Fibroblast of the aortic adventitia (primary cell): ENCODE data around the gene ADGRD1. TPM values are rescaled to one million over a fixed set of nuclear protein-coding genes. Genes with fewer than 3 reads are reported as not detected.

Experiments
- DNase-seq: peaks from one replicate; pipeline ENCODE4 v3.0.0-alpha.2; 2010; ENCODE audit warnings: low read depth
- H3K4me3 ChIP-seq: 2 replicates; pipeline ENCODE4 v1.5.1; 2011; ENCODE audit warnings: low read depth, mild to moderate bottlenecking, control low read depth, low read length, moderate library complexity
- total RNA-seq: library from RNA; depleted of rRNA; stranded (reverse); fragments of >200 nt; gene quantifications from 2 replicates; pipeline ENCODE4 v1.2.3, GENCODE V29; 2012; ENCODE audit warnings: low replicate concordance
- TF ChIP-seq, protein P1 (sequence below): IDR thresholded peaks from 2 replicates; pipeline ENCODE4 v1.5.1; 2011; ENCODE audit warnings: mild to moderate bottlenecking, low read length, control low read depth, inconsistent platforms; ENCODE audit not compliant: insufficient read depth

The ADGRD1 gene
- total RNA-seq, 1 donor = 1.2 TPM

DNA sequence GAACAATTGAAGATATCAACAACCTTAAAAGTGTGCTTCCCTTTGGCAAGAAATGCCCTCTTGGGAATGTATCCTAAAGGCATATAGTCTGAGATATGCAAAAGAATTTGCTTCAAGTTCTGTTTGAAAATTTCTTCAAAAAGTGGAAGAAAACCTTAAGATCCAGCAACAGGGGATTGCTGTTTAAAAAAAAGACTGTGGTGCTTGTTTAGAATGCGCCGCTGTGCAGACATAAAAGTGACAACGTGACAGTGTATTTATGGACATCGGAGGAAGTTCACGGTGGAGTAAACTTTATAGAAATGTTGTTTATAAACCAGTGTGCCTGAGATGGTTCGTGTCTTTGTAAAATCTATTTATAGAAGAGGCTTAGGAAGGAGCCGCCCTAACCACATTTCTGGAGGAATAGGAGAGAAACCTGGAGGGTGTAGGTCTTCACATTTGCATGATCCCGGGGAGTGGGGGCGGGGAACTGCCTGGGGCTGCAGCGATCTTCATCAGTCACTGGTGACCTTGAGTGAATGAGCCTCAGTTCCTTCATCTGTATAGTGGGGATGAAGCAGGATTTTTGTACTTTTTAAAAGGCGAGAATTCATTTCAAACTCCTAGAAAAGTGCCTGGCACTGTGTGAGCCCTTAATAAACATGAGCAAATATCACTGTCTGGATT is 27.5 kb downstream of the ADGRD1 start:
- H3K4me3 ChIP-seq = no peak overlapping the region
- DNase-seq = no peak
- TF ChIP-seq, protein P1, sequence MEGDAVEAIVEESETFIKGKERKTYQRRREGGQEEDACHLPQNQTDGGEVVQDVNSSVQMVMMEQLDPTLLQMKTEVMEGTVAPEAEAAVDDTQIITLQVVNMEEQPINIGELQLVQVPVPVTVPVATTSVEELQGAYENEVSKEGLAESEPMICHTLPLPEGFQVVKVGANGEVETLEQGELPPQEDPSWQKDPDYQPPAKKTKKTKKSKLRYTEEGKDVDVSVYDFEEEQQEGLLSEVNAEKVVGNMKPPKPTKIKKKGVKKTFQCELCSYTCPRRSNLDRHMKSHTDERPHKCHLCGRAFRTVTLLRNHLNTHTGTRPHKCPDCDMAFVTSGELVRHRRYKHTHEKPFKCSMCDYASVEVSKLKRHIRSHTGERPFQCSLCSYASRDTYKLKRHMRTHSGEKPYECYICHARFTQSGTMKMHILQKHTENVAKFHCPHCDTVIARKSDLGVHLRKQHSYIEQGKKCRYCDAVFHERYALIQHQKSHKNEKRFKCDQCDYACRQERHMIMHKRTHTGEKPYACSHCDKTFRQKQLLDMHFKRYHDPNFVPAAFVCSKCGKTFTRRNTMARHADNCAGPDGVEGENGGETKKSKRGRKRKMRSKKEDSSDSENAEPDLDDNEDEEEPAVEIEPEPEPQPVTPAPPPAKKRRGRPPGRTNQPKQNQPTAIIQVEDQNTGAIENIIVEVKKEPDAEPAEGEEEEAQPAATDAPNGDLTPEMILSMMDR = no peak

DNA sequence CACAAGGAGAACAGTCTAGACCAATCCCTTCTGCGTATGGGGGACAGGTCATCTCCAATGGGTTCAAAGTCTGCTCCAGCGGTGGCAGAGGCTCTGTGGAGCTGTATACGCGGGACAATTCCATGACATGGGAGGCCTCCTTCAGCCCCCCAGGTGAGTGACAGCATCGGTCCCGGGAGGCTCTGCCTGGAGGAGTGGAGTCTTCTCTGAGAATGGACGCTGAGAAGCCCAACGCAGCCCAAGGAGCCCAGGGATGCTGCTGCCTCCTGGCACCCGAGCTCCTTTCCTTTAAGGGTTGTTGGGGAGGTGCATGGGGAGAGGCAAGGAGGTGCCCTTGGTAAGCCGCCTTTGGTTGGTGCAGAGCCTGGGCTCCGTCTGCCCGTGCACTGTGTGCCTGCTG is 28.2 kb downstream of the ADGRD1 start:
- H3K4me3 ChIP-seq = no peak overlapping the region
- no peak for DNase-seq
- TF ChIP-seq, protein P1 = no peak

DNA sequence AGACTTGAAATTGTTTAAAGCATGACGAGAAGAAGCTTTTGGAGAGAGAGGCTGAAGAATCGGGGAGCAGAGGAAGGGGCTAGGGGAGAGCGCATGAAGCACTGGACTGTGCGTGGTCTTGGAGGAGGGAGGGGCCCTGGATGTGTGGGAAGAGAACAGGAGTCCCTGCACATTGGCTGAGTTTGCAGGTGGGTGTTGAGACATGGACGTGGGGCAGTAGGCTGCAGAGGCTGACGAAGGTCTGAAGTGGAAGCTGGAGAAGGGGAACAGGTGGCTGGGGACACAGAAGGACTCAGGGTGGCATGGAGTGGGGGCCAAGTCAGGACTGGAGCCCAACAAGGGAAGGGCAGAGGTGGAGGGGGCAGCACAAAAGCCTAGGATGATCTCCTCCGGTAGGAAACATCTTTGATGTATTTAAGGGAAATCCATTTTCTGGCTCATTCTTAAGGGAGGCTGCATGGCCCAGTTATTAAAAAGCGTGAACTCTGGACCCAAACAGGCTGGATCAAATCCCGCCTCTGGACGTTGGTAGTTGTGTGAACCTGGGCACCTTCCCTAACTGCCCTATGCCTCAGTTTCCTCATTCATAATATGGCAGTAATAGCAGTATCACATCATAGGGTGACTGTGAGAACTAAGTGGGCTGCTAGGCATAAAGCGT is 29.0 kb downstream of the ADGRD1 start:
- H3K4me3 ChIP-seq = no peak overlapping the region
- no peak for DNase-seq
- TF ChIP-seq, protein P1 = no peak

DNA sequence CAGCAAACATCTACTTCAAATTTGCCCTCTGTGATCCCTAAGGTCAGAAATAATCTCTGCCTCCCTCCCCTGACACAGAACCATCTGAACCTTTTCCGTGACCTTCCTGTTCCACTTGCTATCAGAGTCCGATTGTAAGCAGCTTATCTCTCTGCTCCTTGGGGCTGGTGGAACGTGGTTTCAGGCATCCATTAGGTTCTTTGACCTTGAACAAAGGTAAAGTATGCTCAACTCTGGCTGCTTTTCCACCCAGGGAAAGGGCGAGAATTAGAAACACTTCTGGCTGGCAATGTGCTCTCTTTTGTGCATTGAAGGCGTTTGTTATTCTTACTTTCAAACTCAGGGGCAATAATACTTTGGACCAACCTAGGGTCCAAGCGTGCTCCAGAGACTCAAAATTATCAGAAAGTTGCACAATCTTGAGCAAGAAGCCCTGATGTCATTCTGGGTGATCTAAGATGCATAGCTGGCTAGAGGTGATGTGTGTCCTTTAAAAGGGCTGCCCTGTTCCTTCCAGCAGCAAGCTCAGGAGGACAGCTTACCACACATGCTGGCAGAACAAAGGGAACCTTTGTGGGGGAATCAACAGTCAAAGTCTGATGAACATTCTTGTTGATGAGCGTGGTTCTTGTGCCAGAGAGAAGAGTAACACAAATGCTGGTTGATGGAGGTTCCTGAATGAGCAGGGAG is 29.8 kb downstream of the ADGRD1 start:
- DNase-seq = no peak

DNA sequence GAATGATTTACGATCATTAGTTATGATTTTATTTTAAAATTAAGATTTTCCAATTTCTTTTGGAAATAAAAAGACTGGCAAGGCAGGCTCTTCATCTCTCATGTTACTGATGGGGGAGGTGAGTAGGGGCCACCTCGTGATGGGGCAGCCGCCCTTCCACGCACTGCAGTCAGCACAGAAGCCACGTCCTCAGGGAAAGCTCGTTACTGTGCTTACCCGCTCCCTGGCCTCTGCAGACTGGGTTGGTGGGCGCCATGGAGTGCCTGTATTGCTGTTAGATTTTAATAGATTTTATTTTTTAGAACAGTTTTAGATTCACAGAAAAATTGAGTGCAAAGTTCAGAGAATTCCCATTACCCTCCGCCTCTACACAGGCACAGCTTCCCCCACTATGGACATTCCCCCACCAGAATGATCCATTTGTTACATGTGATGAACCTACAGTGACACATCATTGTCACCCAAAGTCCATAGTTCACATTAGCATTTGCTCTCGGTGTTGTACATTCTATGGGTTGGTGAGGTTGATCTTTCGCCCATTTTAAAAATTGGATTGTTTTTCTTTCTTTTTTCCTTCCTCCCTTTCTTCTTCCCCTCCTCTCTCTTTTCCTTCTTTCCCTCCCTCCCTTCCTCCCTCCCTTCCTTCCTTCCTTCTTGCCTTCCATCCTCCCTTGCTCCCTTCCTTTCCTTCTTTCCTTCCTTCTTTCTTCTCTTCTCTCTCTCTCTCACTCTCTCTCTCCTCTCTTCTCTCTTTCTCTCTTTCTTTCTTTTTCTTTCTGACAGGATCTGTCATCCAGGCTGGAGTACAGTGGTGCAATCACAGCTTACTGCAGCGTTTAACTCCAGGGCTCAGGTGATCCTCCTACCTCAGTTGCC is 30.7 kb downstream of the ADGRD1 start:
- no peak for DNase-seq
- TF ChIP-seq, protein P1 = no peak

More for the DNA sequence above, 29.8 kb downstream of the ADGRD1 start:
- TF ChIP-seq, protein P1 = no peak
- H3K4me3 ChIP-seq = no peak overlapping the region

DNA sequence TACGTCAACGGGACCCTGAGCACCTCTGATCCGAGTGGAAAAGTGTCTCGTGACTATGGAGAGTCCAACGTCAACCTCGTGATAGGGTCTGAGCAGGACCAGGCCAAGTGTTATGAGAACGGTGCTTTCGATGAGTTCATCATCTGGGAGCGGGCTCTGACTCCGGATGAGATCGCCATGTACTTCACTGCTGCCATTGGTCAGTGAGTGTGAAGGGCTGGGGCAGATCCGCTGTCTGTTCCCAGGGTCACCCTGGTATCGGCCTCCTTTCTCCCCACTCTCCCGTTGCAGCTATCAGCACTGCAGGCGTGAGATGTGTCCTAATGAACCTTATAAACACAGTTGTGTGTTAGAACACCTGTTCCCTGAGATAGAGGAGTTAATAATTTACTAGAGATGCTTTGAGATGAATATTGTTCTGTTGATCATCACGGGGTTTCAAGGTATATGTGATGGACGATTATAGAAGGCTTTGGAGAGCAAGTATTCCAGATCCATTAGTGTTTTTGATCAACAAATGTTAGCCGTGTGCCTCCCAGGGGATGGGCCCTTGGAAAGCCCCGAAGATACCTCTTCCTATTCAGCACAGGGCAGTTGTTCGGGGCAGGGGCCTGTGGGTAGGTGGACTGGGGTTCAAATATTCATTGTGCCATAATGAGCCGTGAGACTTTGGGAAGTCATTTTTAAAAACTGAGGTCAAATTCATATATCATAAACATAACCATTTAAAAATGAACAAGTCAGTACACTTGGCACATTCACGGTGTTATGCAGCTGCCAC is 33.6 kb downstream of the ADGRD1 start:
- H3K4me3 ChIP-seq = no peak overlapping the region
- TF ChIP-seq, protein P1 = no peak

More for the DNA sequence above, 30.7 kb downstream of the ADGRD1 start:
- H3K4me3 ChIP-seq = no peak overlapping the region

More for the DNA sequence above, 33.6 kb downstream of the ADGRD1 start:
- DNase-seq = no peak
